ENCODE data around the gene RHBG.

GRCh38 chr1:156427957-156428356 is 58.9 kb downstream of the RHBG start:
- no peak for TF ChIP-seq CTCF (IDR thresholded peaks at IDR 0.05; ENCODE audit: low read depth, low read length)
- TF ChIP-seq POLR2A (IDR thresholded peaks at IDR 0.05; ENCODE audit: extremely low read depth, insufficient read length): no peak
- TF ChIP-seq MAX (IDR thresholded peaks at IDR 0.05; ENCODE audit: low read depth, low read length): no peak
- no peak for TF ChIP-seq MYC (IDR thresholded peaks at IDR 0.05; ENCODE audit: low read depth, low read length)

Data from NB4 (cell line).